Stomach (tissue), 9 donors: ENCODE data around the gene NANS. TPM values are rescaled to one million over a fixed set of nuclear protein-coding genes. Genes with fewer than 3 reads are reported as not detected.

Experiments used
- DNase-seq, 2 donors: peaks; one replicate each; pipeline versions ENCODE4 v3.0.0 to v3.0.0-alpha.2; 2013 to 2019
- H3K27ac ChIP-seq, 5 donors: fragments of 200-600 bp in 4 of 5; sonication (generic) in 4 of 5; one replicate each; pipeline ENCODE4 v1.5.1; 2013 to 2019; ENCODE audit warnings: mild to moderate bottlenecking in 1 of 5, moderate library complexity in 1 of 5
- H3K27me3 ChIP-seq, 3 donors: fragments of 200-600 bp; sonication (generic); one replicate each; pipeline ENCODE4 v1.5.1; 2017 to 2019; ENCODE audit warnings: mixed run types in 1 of 3
- H3K36me3 ChIP-seq, 4 donors: fragments of 200-600 bp; sonication (generic); 1 replicate in 3 of 4; 2 replicates in 1 of 4; pipeline ENCODE4 v1.5.1; 2016 to 2019
- H3K4me1 ChIP-seq, 4 donors: fragments of 200-600 bp; sonication (generic); one replicate each; pipeline ENCODE4 v1.5.1; 2016 to 2019
- H3K4me3 ChIP-seq, 4 donors: fragments of 200-600 bp; sonication (generic) in 3 of 4; one replicate each; pipeline ENCODE4 v1.5.1; 2016 to 2019; ENCODE audit warnings: mild to moderate bottlenecking in 1 of 4
- H3K9me3 ChIP-seq, 4 donors: fragments of 200-600 bp; sonication (generic); one replicate each; pipeline ENCODE4 v1.5.1; 2016 to 2019
- CTCF ChIP-seq, 7 experiments: fragments of 450-650 bp in 4 of 7; fragments of 200-600 bp in 3 of 7; sonication (generic) in 3 of 7; IDR thresholded peaks; one replicate each; pipeline ENCODE4 v1.5.1; 2016 to 2019; ENCODE audit warnings: antibody characterized with exemption in 7 of 7, control low read depth in 2 of 7, mild to moderate bottlenecking in 1 of 7
- EP300 ChIP-seq: sonication (generic); formaldehyde crosslinking; IDR thresholded peaks from one replicate; pipeline ENCODE4 v1.6.1; 2017; ENCODE audit warnings: antibody characterized with exemption
- POLR2A ChIP-seq, 4 donors: fragments of 450-650 bp; IDR thresholded peaks; one replicate each; pipeline ENCODE4 v1.6.1; 2016; ENCODE audit warnings: antibody characterized with exemption in 4 of 4, control low read depth in 2 of 4, mild to moderate bottlenecking in 1 of 4, moderate library complexity in 1 of 4
- POLR2AphosphoS5 ChIP-seq, 3 donors: sonication (generic); formaldehyde crosslinking; IDR thresholded peaks; one replicate each; pipeline ENCODE4 v1.6.1; 2016; ENCODE audit warnings: antibody characterized with exemption in 3 of 3
- whole genome bisulfite sequencing, 5 donors: extraction: QIAGEN DNeasy Blood & Tissue Kit in 3 of 5; methylation state at CpG; one replicate each; pipeline versions ENCODE4 v1.1.5 to v1.1.7; 2013 to 2018; 5-methylcytosine and 5-hydroxymethylcytosine counted together
- intact Hi-C: fragments of 100-400 bp; cut with DNase I; formaldehyde crosslinking; loops from one replicate; pipeline ENCODE4 v1.15.1; 2023; ENCODE audit warnings: low total_unique reads
- polyA plus RNA-seq, 3 donors: library from polyadenylated mRNA; stranded (reverse); fragments of 200-250 nt; gene quantifications; one replicate each; pipeline ENCODE4 v1.2.3, GENCODE V29; 2013
- total RNA-seq, 5 donors: library from RNA; depleted of rRNA; stranded (reverse); fragments of >200 nt; gene quantifications; one replicate each; pipeline versions ENCODE4 v1.1.0 to v1.2.3, GENCODE V29; 2014 to 2016
- donor health status: healthy with polysubstance abuse.
- donor health status: Bipolar disorder and iron deficiency.
- donor health status: healthy.

The NANS gene
- total and polyA plus RNA-seq, 8 donors, result 12.1 to 261 (median 92.1) TPM

GRCh38 chr9:98031169-98031568 is 25.4 kb upstream of the NANS start:
- Histone ChIP-seq H3K9me3 (no peaks in the 10 kb centered on the region), H3K4me1 (peaks cover 0 to 9% (median 3%) of the 10 kb centered on the region in 4 donors), H3K27me3 (peaks cover 0 to 2% (median 0%) of the 10 kb centered on the region in 3 donors), H3K27ac (no peak overlapping the region), H3K36me3 (no peaks in the 10 kb centered on the region), H3K4me3 (no peak overlapping the region)
- intact Hi-C loops, result loop anchor here (10.0 kb wide), 1 partner anchor 56 kb away; no protein-coding TSS in a partner anchor
- no peak for DNase-seq
- TF ChIP-seq POLR2AphosphoS5 (IDR thresholded peaks at IDR 0.05), result no peak
- TF ChIP-seq POLR2A (IDR thresholded peaks at IDR 0.05), result no peak
- TF ChIP-seq EP300, result no peak
- no peak for TF ChIP-seq CTCF (IDR thresholded peaks at IDR 0.05)

- no peaks in the 10 kb centered on the region for H3K9me3 ChIP-seq
- intact Hi-C loops, result loop anchor here (10.0 kb wide), 1 partner anchor 57 kb away; no protein-coding TSS in a partner anchor
- DNase-seq, result no peak
- no peak for TF ChIP-seq POLR2A (IDR thresholded peaks at IDR 0.05)
- 85 to 100% (median 88%) methylated on average over 1 of the region's 1 CpG for WGBS, 5 donors
- no peaks in the 10 kb centered on the region for H3K36me3 ChIP-seq
- peaks cover 0 to 2% (median 0%) of the 10 kb centered on the region in 3 donors for H3K27me3 ChIP-seq
- no peak overlapping the region for H3K27ac ChIP-seq
- no peak overlapping the region for H3K4me3 ChIP-seq
- peaks cover 0 to 9% (median 3%) of the 10 kb centered on the region in 4 donors for H3K4me1 ChIP-seq
Observed at GRCh38 chr9:98031935-98032334, 24.6 kb upstream of the NANS start.

GRCh38 chr9:98034593-98035546 is 21.7 kb upstream of the NANS start:
- Histone ChIP-seq H3K4me3 (peak overlapping the region in 1 of 4 donors; percentile 4), H3K4me1 (peaks cover 0 to 9% (median 3%) of the 10 kb centered on the region in 4 donors), H3K9me3 (no peaks in the 10 kb centered on the region), H3K36me3 (no peaks in the 10 kb centered on the region), H3K27me3 (peaks cover 0 to 2% (median 0%) of the 10 kb centered on the region in 3 donors), H3K27ac (no peak overlapping the region)
- no peak for TF ChIP-seq EP300
- peak in 5 of 7 experiments; percentile 67 to 87 (median 76) for TF ChIP-seq CTCF (IDR thresholded peaks at IDR 0.05)
- no peak for TF ChIP-seq POLR2A (IDR thresholded peaks at IDR 0.05)
- peak in 1 of 3 donors; percentile 57 for TF ChIP-seq POLR2AphosphoS5 (IDR thresholded peaks at IDR 0.05)
- DNase-seq, result peak; percentile 93
- 33 to 42% (median 40%) methylated on average over 20 of the region's 20 CpGs for WGBS, 5 donors
- intact Hi-C loops, result loop anchor here (5.0 to 10.0 kb wide), 2 partner anchors 60 to 108 kb away; no protein-coding TSS in a partner anchor

GRCh38 chr9:98037357-98037756 is 19.2 kb upstream of the NANS start:
- Histone ChIP-seq H3K27me3 (peaks cover 0 to 16% (median 0%) of the 10 kb centered on the region in 3 donors), H3K4me3 (no peak overlapping the region), H3K4me1 (peaks cover 0 to 9% (median 3%) of the 10 kb centered on the region in 4 donors), H3K36me3 (no peaks in the 10 kb centered on the region), H3K27ac (no peak overlapping the region), H3K9me3 (no peaks in the 10 kb centered on the region)
- TF ChIP-seq CTCF (IDR thresholded peaks at IDR 0.05) (no peak), POLR2AphosphoS5 (IDR thresholded peaks at IDR 0.05) (no peak), POLR2A (IDR thresholded peaks at IDR 0.05) (no peak), EP300 (no peak)
- intact Hi-C loops, result loop anchor here (5.0 to 10.0 kb wide), 2 partner anchors 63 to 110 kb away; no protein-coding TSS in a partner anchor
- DNase-seq, result peak in 1 of 2 donors; percentile 25
